GM19043 (cell line): ENCODE measurements around the gene GDF15.

Source experiments
- ATAC-seq: cut with Tn5 transposase; IDR thresholded peaks from one replicate; pipeline ENCODE4 v1.9.1; 2021; ENCODE audit warnings: low read depth; ENCODE audit not compliant: unreplicated experiment

The GDF15 gene

GRCh38 chr19:18417250-18418028 is 31.5 kb downstream of the GDF15 start:
- no peak for ATAC-seq

- no peak for ATAC-seq
Measured at GRCh38 chr19:18418029-18418482, 32.1 kb downstream of the GDF15 start.

- no peak for ATAC-seq
Measured at GRCh38 chr19:18418483-18419194, 32.7 kb downstream of the GDF15 start.

GRCh38 chr19:18419195-18419698 is 33.3 kb downstream of the GDF15 start, which contains the start of gene SSBP4:
SSBP4 (plus strand) TSS chr19:18419398; CDS start chr19:18419649, 251 bp downstream.
- no peak for ATAC-seq

- ATAC-seq: no peak
Measured at GRCh38 chr19:18419699-18420460, 33.9 kb downstream of the GDF15 start.

GRCh38 chr19:18420930-18421329 is 35.0 kb downstream of the GDF15 start:
- no peak for ATAC-seq

- no peak for ATAC-seq
Measured at GRCh38 chr19:18421371-18421959, 35.5 kb downstream of the GDF15 start.

GRCh38 chr19:18422530-18423191 is 36.7 kb downstream of the GDF15 start:
- no peak for ATAC-seq

GRCh38 chr19:18423258-18424020 is 37.5 kb downstream of the GDF15 start:
- no peak for ATAC-seq

GRCh38 chr19:18424122-18424889 is 38.3 kb downstream of the GDF15 start:
- ATAC-seq: no peak

GRCh38 chr19:18424890-18425514 is 39.0 kb downstream of the GDF15 start:
- no peak for ATAC-seq

- no peak for ATAC-seq
Measured at GRCh38 chr19:18425515-18426415, 39.8 kb downstream of the GDF15 start.

GRCh38 chr19:18426416-18426767 is 40.4 kb downstream of the GDF15 start:
- ATAC-seq: no peak

- no peak for ATAC-seq
Measured at GRCh38 chr19:18427080-18427742, 41.3 kb downstream of the GDF15 start.

- ATAC-seq: no peak
Measured at GRCh38 chr19:18427743-18428113, 41.8 kb downstream of the GDF15 start.

GRCh38 chr19:18428173-18428786 is 42.3 kb downstream of the GDF15 start:
- no peak for ATAC-seq
